Measurements from ENCODE around the gene CDH23. TPM values are rescaled to one million over a fixed set of nuclear protein-coding genes. Genes with fewer than 3 reads are reported as not detected.

The CDH23 gene
- total RNA-seq, 1 donor, result 0.36 TPM

DNA sequence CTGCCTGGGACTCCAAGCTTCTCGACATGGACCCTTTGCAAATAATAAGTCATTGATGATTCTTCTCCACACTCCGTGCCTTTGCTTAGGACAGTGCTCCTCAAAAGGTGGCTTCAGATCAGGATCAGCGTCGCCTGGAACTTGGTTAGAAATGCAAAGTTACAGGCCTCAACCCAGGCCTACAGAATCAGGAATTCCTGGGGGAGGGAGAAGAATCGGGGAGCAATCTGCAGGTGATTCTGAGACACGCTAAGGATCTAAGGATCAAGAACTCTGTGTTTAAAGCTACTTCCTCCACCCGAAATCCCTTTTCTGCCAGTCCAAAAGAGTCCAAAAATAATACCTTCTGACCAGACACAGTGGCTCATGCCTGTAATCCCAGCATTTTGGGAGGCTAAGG is 244.7 kb downstream of the CDH23 start:
- Histone ChIP-seq H4K20me1 (ENCODE audit: insufficient read depth, low read length) (no peaks in the 10 kb centered on the region), H3K27ac (ENCODE audit: low read depth, low read length) (no peak overlapping the region), H3K79me2 (ENCODE audit: insufficient read depth, low read length) (no peaks in the 10 kb centered on the region), H3K4me3 (ENCODE audit: insufficient read depth, low read length) (no peak overlapping the region), H3K9me3 (ENCODE audit: low read depth, low read length) (no peaks in the 10 kb centered on the region), H3K36me3 (ENCODE audit: insufficient read depth, low read length) (no peaks in the 10 kb centered on the region), H2AFZ (ENCODE audit: low read length) (no peak overlapping the region), H3K4me1 (ENCODE audit: insufficient read depth, low read length) (no peaks in the 10 kb centered on the region), H3K4me2 (ENCODE audit: insufficient read depth, low read length) (no peak overlapping the region), H3K27me3 (ENCODE audit: insufficient read depth, low read length) (peaks cover 28% of the 10 kb centered on the region)
- peak; percentile 74 for DNase-seq (ENCODE audit: insufficient read length, low spot score, missing footprints)
- TF ChIP-seq, protein P1, sequence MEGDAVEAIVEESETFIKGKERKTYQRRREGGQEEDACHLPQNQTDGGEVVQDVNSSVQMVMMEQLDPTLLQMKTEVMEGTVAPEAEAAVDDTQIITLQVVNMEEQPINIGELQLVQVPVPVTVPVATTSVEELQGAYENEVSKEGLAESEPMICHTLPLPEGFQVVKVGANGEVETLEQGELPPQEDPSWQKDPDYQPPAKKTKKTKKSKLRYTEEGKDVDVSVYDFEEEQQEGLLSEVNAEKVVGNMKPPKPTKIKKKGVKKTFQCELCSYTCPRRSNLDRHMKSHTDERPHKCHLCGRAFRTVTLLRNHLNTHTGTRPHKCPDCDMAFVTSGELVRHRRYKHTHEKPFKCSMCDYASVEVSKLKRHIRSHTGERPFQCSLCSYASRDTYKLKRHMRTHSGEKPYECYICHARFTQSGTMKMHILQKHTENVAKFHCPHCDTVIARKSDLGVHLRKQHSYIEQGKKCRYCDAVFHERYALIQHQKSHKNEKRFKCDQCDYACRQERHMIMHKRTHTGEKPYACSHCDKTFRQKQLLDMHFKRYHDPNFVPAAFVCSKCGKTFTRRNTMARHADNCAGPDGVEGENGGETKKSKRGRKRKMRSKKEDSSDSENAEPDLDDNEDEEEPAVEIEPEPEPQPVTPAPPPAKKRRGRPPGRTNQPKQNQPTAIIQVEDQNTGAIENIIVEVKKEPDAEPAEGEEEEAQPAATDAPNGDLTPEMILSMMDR (IDR thresholded peaks at IDR 0.05; ENCODE audit: extremely low read depth, low read depth, low read length), result no peak

DNA sequence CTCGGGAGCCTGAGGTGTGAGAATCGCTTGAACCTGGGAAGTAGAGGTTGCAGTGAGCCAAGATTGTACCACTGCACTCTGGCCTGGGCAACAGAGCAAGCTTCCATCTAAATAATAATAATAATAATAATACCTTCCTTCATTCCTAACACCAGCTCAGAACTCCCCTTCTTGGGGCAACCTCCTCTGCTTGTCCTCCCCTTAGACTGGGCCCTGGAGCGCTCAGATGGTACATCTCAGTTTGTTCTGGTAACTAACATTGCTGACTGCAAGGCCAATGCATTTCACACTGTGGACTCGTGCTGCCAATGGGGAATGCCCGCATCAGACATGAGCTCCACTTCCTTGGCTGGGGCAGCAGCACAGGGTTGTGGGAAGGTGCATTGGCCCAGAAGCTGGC is 245.3 kb downstream of the CDH23 start:
- Histone ChIP-seq H3K4me2 (ENCODE audit: insufficient read depth, low read length) (no peak overlapping the region), H3K36me3 (ENCODE audit: insufficient read depth, low read length) (no peaks in the 10 kb centered on the region), H3K4me3 (ENCODE audit: insufficient read depth, low read length) (no peak overlapping the region), H3K4me1 (ENCODE audit: insufficient read depth, low read length) (no peaks in the 10 kb centered on the region), H4K20me1 (ENCODE audit: insufficient read depth, low read length) (no peaks in the 10 kb centered on the region), H3K9me3 (ENCODE audit: low read depth, low read length) (no peaks in the 10 kb centered on the region), H2AFZ (ENCODE audit: low read length) (no peak overlapping the region), H3K27ac (ENCODE audit: low read depth, low read length) (no peak overlapping the region), H3K79me2 (ENCODE audit: insufficient read depth, low read length) (no peaks in the 10 kb centered on the region), H3K27me3 (ENCODE audit: insufficient read depth, low read length) (peaks cover 23% of the 10 kb centered on the region)
- peak; percentile 83 for DNase-seq (ENCODE audit: insufficient read length, low spot score, missing footprints)
- TF ChIP-seq, protein P1 (IDR thresholded peaks at IDR 0.05; ENCODE audit: extremely low read depth, low read depth, low read length), result no peak

DNA sequence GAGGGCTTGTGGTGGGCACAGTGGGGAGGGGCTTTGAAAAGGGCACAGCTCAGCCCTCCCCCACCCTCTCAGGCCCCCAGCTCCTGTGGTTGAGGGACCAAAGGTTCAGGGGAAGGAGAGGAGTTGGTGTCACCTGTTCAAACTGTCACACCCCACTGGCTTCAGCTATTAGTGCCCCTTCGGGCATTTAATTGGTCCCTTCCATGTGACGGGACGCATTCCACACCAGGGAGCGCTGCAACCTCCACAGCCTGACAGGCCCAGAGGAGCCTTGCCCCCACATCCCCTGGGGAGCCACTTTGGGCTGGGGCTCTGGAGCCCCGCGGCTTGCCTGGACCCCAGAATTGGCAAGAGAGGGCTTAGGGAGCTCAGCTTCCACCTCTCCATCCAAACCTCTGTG is 247.2 kb downstream of the CDH23 start:
- TF ChIP-seq, protein P1 (IDR thresholded peaks at IDR 0.05; ENCODE audit: extremely low read depth, low read depth, low read length), result no peak
- Histone ChIP-seq H3K27ac (ENCODE audit: low read depth, low read length) (no peak overlapping the region), H4K20me1 (ENCODE audit: insufficient read depth, low read length) (no peaks in the 10 kb centered on the region), H3K4me1 (ENCODE audit: insufficient read depth, low read length) (no peaks in the 10 kb centered on the region), H3K27me3 (ENCODE audit: insufficient read depth, low read length) (peaks cover 11% of the 10 kb centered on the region), H3K4me3 (ENCODE audit: insufficient read depth, low read length) (no peak overlapping the region), H3K36me3 (ENCODE audit: insufficient read depth, low read length) (no peaks in the 10 kb centered on the region), H3K9me3 (ENCODE audit: low read depth, low read length) (no peaks in the 10 kb centered on the region), H3K79me2 (ENCODE audit: insufficient read depth, low read length) (no peaks in the 10 kb centered on the region), H3K4me2 (ENCODE audit: insufficient read depth, low read length) (no peak overlapping the region), H2AFZ (ENCODE audit: low read length) (no peak overlapping the region)
- DNase-seq (ENCODE audit: insufficient read length, low spot score, missing footprints), result no peak

DNA sequence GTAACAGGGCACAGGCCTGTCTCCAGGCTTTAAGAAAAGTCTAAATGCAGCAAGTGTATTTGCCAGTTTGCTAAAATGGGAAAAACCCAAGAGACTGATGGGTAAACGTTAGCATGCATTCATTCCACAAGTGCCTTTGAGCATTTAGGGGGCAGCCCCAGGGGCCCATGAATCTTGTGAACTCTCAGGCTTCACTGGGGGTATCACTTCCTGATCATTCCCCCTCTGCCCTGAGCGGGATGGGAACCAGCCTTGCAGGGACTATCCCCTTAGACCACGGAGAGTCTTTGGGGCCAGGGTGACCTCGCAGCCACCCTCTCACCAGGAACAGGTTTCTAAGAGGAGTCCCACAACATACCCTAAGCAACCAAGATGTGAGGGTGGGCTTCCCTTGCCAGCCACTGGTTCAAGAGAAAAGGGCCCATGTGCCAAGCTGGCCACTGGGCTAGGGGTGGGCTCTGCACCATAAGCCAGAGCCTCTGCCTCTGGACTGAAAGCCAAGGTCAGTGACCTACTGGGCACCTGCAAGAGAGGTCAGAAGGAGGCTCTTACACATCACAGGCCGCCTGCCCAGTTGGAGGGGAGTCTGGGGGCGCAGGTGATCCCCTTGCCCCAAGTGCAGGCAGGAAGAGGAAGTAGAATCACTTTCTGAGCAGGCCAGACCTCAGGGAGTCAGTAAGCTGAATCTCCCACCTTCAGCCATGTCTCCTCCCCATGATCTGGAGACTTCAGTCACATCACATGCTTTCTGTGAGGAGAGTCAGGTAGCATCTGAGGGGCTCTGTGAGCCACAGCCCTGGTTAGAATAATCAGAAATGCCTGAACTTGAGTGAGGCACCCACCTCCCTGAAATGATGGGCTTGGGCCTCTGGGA is 247.8 kb downstream of the CDH23 start:
- TF ChIP-seq, protein P1 (IDR thresholded peaks at IDR 0.05; ENCODE audit: extremely low read depth, low read depth, low read length), result no peak
- Histone ChIP-seq H3K4me2 (ENCODE audit: insufficient read depth, low read length) (no peak overlapping the region), H3K27me3 (ENCODE audit: insufficient read depth, low read length) (peaks cover 6% of the 10 kb centered on the region)

More for the DNA sequence above, 247.8 kb downstream of the CDH23 start:
- Histone ChIP-seq H3K36me3 (ENCODE audit: insufficient read depth, low read length) (no peaks in the 10 kb centered on the region), H2AFZ (ENCODE audit: low read length) (no peak overlapping the region), H3K4me3 (ENCODE audit: insufficient read depth, low read length) (no peak overlapping the region), H4K20me1 (ENCODE audit: insufficient read depth, low read length) (no peaks in the 10 kb centered on the region), H3K79me2 (ENCODE audit: insufficient read depth, low read length) (no peaks in the 10 kb centered on the region), H3K27ac (ENCODE audit: low read depth, low read length) (no peak overlapping the region), H3K9me3 (ENCODE audit: low read depth, low read length) (no peaks in the 10 kb centered on the region), H3K4me1 (ENCODE audit: insufficient read depth, low read length) (no peaks in the 10 kb centered on the region)
- no peak for DNase-seq (ENCODE audit: insufficient read length, low spot score, missing footprints)
